GM18507 (cell line): ENCODE data around the gene NDFIP1.
"Not testable (repeated sequence)": the region's sequence is repeated elsewhere in the genome, so short reads cannot be mapped to it uniquely, and the experiment has no call there.

Experiments used
- DNase-seq: peaks from one replicate; pipeline ENCODE4 v3.0.0; 2011; ENCODE audit warnings: low read depth; ENCODE audit not compliant: insufficient read length; ENCODE audit errors: extremely low spot score
- FAIRE-seq: peaks from 2 replicates; lab custom pipeline; 2011; peaks lifted over from hg19 to GRCh38; lab: Jason Lieb, UNC

The NDFIP1 gene

DNA sequence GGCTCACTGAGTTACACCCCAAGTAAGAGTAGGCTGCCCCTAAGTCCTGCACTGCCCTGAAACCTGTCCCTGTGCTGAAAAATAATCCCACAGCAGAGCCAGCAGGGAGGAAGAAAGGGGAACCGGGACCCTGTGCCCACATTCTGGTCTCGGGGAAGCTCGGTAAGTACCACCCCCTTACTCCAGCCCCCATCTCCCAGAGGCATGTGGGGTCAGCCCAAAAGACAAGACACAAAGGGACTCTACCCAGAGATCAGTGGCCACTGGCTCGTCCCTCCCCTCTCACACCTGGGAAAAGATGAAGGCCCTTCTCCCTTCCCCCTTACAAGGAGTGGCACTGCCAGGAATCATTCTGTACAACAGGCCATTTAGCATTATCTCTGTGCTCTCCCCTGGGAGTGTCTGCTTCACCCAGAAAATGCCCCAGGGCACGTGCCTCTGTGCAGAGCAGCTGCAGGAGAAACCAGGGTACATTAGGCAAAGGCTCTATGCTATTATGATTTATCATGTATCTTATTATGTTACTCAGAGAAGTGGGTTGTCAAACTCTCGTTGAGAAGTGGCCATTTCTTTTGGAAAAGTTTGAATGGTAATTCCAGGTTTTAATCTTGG lies 71.3 kb downstream of the NDFIP1 start:
- FAIRE-seq = no peak
- no peak for DNase-seq

DNA sequence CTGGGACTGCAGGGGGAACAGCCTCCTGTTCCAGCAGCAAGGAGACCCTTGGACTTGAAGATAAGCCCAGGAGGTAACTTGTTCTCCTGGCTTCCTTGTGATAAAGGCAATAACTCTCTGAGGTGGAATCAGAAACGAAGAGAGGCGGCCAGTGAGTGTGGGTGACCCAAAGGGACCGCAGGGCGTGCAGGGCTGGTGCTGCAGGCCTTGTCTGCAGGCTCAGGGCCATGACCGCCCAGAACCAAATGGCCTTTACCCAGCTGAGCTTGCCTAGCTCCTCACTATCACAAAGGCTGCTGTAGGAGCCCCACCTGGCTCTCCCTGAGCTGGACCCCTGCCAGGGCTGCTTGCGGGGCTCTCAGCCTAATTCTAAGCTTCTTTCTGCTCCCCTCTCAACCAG lies 72.5 kb downstream of the NDFIP1 start:
- no peak for FAIRE-seq
- DNase-seq = no peak

- FAIRE-seq = no peak
- DNase-seq = no peak
Measured at GRCh38 chr5:142181547-142182163, 73.1 kb downstream of the NDFIP1 start.

DNA sequence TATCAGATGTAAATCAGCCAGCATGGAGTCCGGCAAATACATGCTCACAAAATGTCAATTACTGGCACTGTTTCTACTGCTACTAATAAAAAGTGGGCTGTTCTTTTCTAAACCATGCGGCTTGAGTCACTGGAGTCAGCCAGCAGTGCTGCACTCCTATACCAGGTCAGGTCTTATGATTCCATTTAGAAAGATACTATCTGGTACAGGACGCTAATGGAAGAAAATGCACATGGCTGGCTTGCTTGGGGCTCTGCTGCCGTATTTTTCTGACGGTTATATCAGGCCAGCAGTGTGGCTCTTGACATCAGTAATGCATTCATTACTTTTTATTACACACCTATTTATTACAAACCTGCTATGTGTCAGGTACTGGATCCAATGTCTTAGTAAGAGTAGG lies 74.3 kb downstream of the NDFIP1 start:
- no peak for DNase-seq
- no peak for FAIRE-seq

DNA sequence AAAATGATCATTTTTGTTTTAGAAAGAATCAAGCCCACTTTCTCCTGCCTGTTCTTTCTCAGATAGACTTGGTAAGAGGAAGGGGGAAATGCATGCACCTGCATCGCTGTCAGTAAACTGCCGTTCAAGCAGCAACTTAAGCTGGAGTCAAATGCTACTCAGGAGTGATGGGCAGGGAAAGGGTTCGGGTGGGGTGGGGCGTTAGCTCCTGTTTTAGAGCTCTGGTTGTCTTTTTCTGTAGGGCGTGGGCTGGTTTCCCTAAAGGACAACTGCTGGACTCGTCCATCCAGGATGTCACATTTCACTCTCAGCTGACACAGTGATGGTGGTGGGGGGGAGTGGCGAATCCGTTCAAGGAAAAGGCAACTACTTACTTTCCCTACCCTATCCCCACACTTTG lies 75.0 kb downstream of the NDFIP1 start:
- DNase-seq = no peak
- no peak for FAIRE-seq

- DNase-seq (no peak), FAIRE-seq (no peak)
Measured at GRCh38 chr5:142184988-142185387, 76.4 kb downstream of the NDFIP1 start.

DNA sequence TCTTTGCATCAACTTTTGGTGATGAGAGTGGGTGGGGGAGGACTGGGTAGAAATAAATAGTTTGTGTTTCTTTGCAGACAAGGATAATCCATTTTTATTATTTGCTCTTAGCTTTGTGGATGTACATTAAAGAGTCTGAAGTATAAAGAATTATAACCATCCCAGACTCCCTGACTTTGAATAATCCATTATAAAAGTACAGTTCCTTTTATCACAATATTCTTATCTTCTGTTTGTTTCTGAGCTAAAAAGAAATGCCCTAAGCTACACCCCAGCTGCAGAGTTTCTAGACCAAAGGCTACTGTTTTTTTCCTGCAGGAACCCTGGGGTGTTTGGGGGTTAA lies 77.9 kb downstream of the NDFIP1 start:
- DNase-seq = no peak
- no peak for FAIRE-seq

DNA sequence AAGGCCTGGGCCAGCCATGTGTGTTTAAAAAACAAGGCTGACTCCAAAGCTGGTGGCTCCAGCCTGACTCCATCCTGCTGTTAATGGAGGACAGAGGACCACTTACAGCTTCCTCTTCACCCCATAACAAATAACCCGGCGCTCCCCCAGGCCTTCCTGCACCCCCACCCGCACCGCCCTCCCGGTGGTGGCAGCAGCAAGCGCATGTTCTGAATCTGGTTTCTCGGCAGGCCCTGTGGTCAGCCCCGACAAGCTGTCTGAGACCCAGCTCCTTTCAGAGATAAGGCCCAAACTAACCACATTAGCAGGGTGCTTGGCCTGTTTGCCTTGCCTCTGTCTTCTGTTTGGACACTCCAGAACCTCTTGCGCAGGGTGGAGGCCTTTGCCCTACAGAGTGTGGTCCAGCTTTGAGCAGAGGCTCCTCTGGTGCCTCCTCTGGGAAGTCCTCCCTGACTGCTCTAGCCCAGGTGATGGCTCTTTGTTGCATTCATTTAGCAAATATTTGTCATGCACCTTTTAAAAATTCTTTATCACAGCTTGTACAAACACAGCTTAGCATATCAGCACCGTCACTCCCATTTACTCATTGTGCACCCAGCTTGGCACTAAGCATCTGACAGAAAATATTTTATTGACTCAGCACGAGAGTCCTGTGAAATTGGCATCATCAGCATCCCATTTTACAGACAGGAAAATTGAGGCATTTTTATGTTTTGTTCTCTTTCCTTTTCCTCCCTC lies 78.4 kb downstream of the NDFIP1 start:
- FAIRE-seq (no peak), DNase-seq (no peak)

DNA sequence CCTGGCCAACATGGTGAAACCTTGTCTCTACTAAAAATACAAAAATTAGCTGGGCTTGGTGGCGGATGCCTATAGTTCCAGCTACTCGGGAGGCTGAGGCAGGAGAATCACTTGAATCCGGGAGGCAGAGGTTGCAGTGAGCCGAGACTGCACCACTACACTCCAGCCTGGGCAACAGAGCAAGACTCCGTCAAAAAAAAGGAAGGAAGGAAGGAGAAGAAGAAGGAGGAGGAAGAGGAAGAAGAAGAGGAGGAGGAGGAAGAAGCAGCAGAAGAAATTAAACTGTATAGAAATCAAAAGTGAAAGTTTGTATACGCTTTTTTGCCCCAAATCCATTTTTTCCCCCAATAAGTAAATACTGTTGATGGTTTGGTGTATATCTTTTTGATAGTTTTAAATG lies 80.1 kb downstream of the NDFIP1 start:
- FAIRE-seq, DNase-seq: not testable (repeated sequence)

DNA sequence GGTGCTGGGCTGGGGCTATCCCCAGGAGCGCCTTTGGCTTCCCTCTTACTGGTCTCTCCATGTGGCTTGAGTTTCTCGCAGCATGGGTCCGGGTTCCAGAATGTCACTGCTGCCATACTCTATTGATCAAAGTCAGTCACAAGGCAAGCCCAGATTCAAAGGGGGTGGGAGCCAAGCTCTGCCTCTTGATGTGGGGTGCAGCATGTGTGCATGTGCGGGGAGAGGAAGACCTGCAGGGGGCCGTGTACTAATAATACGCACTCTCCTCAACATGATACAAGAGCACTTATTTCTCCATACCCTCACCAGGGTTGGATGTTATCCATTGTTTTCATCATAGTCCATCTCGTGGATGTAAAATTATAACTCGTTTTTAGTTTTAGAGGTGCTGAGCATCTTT lies 81.2 kb downstream of the NDFIP1 start:
- FAIRE-seq (no peak), DNase-seq (no peak)

DNA sequence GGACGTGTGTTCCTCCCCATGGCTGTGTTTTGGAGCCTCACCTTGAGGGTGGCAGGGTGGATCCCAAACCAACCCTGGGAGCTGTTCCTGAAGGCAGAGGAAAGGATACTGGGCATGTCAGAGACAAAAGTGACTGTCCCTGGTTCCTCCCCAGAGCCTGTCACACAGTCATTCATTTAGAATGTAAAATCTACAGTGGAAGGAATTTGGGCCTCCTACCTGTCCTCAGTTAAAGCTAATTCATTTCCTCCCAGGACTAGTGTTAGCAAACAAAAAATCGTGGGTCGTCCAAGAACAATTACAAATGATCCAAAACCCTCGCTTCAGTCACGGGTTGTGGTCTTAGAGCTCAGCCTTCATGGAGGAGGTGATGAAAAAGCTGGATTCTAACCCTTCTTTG lies 83.2 kb downstream of the NDFIP1 start:
- DNase-seq (no peak), FAIRE-seq (no peak)

DNA sequence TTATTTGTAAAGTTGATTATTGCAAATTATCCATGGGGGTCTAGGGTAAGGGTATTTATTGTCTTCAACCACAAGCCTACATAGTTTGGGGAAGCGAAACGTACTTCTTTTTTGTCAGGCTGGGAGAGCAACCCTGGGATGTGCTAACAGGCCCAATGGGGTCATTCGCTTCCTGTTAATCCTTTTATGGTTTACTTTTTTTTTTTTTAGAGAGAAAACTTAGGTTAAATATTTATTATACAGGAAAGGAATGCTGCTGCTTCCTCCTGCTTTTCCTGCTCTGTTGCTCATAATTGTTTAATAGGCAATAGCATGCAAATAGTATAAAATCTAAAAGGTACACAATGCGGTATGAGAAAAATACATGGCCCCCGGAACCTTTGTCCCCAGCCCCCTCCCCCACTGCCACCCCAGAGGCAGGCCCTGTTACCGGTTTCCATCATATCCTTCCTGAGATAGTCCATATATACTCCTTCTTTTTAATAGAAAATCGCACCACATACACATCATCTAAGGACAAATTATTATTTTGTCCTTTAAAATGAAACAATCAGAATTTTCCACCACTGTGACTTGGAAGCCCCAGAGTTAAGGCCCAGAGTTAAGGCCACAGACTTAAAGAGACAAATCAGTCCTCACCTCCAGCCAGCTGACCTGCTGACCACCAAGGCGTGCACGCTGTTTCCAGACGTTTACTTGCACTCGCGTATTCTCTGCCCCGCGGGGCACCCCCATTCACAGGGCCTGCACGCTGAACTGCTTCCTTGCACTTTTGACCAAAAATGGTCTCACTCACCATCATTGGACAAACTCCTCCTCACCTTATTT lies 83.9 kb downstream of the NDFIP1 start:
- DNase-seq (no peak), FAIRE-seq (no peak)

DNA sequence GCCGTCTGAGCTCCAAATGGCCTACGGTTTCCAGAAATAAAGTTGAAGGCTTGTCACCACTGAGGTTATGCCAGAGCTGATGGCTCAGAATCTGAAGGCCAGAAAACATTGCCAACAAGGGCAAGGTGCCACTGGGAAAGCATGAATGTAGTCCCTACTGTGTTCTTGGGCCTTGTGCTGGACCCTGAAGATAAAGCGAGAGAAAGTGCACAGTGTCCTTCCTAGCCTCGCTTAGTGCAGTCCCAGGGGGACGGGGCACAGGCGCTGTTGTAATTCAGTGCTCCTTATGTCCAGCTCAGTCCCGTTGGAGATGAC lies 84.5 kb downstream of the NDFIP1 start:
- FAIRE-seq (no peak), DNase-seq (no peak)

DNA sequence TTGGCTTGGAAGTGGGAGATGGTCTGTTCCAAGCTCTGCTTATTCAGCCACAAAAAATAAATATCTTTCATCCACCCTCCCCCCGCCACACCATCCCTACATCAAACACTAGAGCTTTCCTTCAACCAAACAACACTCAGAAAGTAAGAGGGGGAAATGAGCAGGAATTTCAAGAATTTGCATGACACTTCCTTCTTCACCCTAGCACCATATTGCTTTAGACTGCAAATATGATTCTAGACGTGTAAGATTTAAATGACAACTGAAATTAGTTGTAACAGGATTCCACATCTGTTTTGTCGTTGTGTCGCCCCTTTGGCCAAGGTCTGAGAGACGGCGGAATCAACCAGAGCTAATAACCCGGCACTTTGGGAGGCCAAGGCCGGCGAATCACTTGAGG lies 88.5 kb downstream of the NDFIP1 start:
- DNase-seq = no peak
- FAIRE-seq = no peak

DNA sequence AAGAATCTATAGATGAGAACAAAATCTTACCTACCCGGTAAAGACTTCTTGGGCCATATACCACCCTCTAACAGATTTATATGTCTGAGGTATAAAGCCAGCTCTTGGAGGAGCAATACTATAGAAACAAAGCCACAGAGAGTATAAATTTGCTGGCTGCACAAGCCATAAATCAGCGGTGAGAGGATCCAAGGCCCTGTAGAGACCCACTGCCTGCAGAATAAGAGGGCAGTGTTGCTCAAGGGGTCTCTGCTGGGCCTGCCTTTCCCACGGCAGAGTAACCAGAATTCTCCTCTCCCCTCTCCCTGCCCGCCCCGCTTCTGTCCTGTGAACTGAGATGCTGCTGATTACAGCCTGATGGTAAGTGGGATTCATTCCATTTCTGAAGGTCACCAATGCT lies 89.2 kb downstream of the NDFIP1 start:
- FAIRE-seq (no peak), DNase-seq (no peak)

DNA sequence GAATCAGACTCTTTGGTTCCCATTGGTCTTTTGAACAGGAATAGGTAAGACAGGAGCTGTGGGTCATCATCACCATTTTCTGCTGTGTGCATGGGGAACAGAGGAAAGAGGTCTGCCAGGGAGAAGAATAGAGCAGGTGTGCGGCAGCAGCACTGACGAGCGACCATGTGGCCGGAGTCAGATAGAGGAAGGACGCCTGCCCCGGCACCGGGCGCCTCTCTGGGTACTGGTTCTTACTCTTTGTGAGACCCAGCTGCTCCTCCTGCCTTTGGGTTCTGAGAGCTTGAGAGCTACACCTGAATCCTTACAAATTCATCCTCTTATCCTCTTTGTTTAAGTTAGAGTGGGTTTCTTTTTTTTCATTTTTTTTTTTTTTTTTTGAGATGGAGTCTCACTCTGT lies 90.8 kb downstream of the NDFIP1 start:
- DNase-seq = no peak
- FAIRE-seq = no peak

GRCh38 chr5:142200387-142200786 lies 91.8 kb downstream of the NDFIP1 start:
- no peak for FAIRE-seq

DNA sequence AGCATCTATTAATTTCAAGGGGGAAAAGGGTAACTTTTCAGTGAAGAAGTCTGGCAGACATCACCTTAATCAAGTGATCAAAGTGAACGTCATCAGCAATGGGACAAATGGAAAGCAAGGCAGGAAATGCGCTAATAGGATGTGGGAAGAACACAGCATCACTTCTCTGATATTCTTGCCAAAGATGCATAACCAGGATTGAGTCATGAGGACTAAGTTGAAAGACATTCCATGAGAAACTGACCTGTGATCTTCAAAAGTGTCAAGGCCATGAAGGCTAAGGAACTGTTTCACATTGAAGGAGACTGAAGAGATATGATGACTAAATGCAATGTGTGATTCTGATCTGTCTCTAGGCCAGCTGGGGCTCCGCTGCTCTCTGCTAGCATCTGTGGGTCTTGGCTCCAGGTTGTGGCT lies 92.9 kb downstream of the NDFIP1 start:
- DNase-seq (no peak), FAIRE-seq (no peak)

More at GRCh38 chr5:142200387-142200786, 91.8 kb downstream of the NDFIP1 start:
- DNase-seq = no peak

DNA sequence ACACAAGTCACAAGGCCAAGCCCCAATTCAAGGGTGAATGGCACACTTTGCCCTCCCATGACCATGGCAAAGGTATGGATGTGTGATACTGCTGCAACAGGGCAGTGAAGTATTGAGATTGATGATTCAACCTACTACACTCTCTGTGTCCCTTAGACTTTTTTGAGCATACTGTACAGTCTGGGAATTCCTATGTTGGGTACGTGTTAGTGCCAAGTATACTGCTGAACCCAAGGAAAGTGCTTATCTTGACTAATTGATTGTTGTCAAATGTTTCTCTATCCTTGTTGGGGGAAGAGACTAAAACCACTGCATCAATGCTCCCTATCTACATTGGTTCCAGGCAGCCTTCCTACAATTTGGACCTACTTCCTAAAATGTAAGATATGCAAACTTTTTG lies 93.7 kb downstream of the NDFIP1 start:
- DNase-seq (no peak), FAIRE-seq (no peak)
